Measurements from ENCODE around the gene SLC6A12. TPM values are rescaled to one million over a fixed set of nuclear protein-coding genes. Genes with fewer than 3 reads are reported as not detected.

SLC6A12 gene
- total RNA-seq, 1 experiment from 2014 or later, result 0.79 TPM

DNA sequence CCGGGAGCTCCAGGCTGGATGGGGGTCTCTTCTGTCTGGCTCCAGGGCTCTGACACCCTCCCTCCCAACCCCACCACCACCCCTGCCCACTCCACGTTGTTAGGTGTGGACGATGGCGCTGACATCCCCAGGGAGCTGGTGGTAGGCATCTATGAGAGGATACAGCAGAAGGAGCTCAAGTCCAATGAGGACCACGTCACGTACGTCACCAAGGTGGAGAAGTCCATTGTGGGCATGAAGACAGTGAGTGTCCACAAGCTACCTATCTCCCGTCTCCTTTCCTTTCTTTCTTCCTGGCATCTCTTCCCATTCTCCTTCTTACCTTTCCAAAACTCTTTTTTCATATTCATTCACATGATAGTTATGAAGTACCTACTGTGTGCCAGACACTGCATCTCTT lies 52.1 kb downstream of the SLC6A12 start (continued):
- TF ChIP-seq PRRX2 (CRISPR knock-in tag; IDR thresholded peaks at IDR 0.05) (no peak), AFF4 (CRISPR knock-in tag; IDR thresholded peaks at IDR 0.05; ENCODE audit: borderline replicate concordance) (no peak), NR1H2 (CRISPR knock-in tag; IDR thresholded peaks at IDR 0.05) (no peak), JUN (CRISPR knock-in tag; IDR thresholded peaks at IDR 0.05) (no peak)

- Mint-ChIP-seq H3K36me3 (no peaks in the 10 kb centered on the region), H3K27me3 (ENCODE audit: low read depth) (no peaks in the 10 kb centered on the region), H3K4me1 (peaks cover 5% of the 10 kb centered on the region), H3K9me3 (no peaks in the 10 kb centered on the region), H3K27ac (no peak overlapping the region), H3K4me3 (no peak overlapping the region)
- DNase-seq (ENCODE audit: low spot score), result no peak
- CTCF ChIA-PET, result interaction anchor here (1.4 to 2.1 kb wide), 2 partner anchors 28 to 59 kb away, joined by 3 to 7 read pairs; no protein-coding TSS in a partner anchor
- no peak for ATAC-seq
- POLR2A ChIA-PET, result no interaction called here
- TF ChIP-seq ATF3 (CRISPR knock-in tag; conservative IDR thresholded peaks at IDR 0.05) (no peak), ZNF138 (CRISPR knock-in tag; conservative IDR thresholded peaks at IDR 0.05) (no peak), NFE2L1 (CRISPR knock-in tag; IDR thresholded peaks at IDR 0.05) (no peak), FOXP1 (CRISPR knock-in tag; IDR thresholded peaks at IDR 0.05; ENCODE audit: borderline replicate concordance) (no peak), RORB (CRISPR knock-in tag; IDR thresholded peaks at IDR 0.05) (no peak), SP1 (CRISPR knock-in tag; conservative IDR thresholded peaks at IDR 0.05) (no peak), CREB1 (CRISPR knock-in tag; IDR thresholded peaks at IDR 0.05) (no peak), ZNF532 (CRISPR knock-in tag; IDR thresholded peaks at IDR 0.05; ENCODE audit: borderline replicate concordance) (no peak)
These were observed 53.1 kb downstream of the SLC6A12 start for GRCh38 chr12:160858-161257.

GRCh38 chr12:159156-159782 lies 54.7 kb downstream of the SLC6A12 start:
- H3K36me3 Mint-ChIP-seq, result no peaks in the 10 kb centered on the region
- no peak overlapping the region for H3K27ac Mint-ChIP-seq
- H3K27me3 Mint-ChIP-seq (ENCODE audit: low read depth), result no peaks in the 10 kb centered on the region; the same call in 1 of the 2 replicates
- POLR2A ChIA-PET, result no interaction called here
- H3K9me3 Mint-ChIP-seq, result no peaks in the 10 kb centered on the region
- H3K4me1 Mint-ChIP-seq, result peaks cover 2% of the 10 kb centered on the region
- ATAC-seq, result no peak
- no peak overlapping the region for H3K4me3 Mint-ChIP-seq
- CTCF ChIA-PET, result interaction anchor here (1.3 kb wide), 1 partner anchor 60 kb away, joined by 8 read pairs; no protein-coding TSS in a partner anchor
- no peak for DNase-seq (ENCODE audit: low spot score)
- no peak for TF ChIP-seq MAX (CRISPR knock-in tag; IDR thresholded peaks at IDR 0.05)
- no peak for TF ChIP-seq AR (CRISPR knock-in tag; IDR thresholded peaks at IDR 0.05)
- TF ChIP-seq, protein P1, sequence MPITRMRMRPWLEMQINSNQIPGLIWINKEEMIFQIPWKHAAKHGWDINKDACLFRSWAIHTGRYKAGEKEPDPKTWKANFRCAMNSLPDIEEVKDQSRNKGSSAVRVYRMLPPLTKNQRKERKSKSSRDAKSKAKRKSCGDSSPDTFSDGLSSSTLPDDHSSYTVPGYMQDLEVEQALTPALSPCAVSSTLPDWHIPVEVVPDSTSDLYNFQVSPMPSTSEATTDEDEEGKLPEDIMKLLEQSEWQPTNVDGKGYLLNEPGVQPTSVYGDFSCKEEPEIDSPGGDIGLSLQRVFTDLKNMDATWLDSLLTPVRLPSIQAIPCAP (CRISPR knock-in tag; IDR thresholded peaks at IDR 0.05), result no peak
- TF ChIP-seq ZNF263 (CRISPR knock-in tag; IDR thresholded peaks at IDR 0.05; ENCODE audit: low read depth), result no peak
- TF ChIP-seq ZNF317 (CRISPR knock-in tag; IDR thresholded peaks at IDR 0.05; ENCODE audit: borderline replicate concordance, low read depth), result no peak
- TF ChIP-seq TEAD1 (CRISPR knock-in tag; IDR thresholded peaks at IDR 0.05), result no peak
- no peak for TF ChIP-seq KAT7 (CRISPR knock-in tag; IDR thresholded peaks at IDR 0.05; ENCODE audit: borderline replicate concordance)
- no peak for TF ChIP-seq GTF2I (CRISPR knock-in tag; conservative IDR thresholded peaks at IDR 0.05)
- TF ChIP-seq EMX1 (CRISPR knock-in tag; IDR thresholded peaks at IDR 0.05), result no peak
- TF ChIP-seq ELF4 (CRISPR knock-in tag; IDR thresholded peaks at IDR 0.05; ENCODE audit: low read depth), result no peak
- no peak for TF ChIP-seq ZNF232 (CRISPR knock-in tag; IDR thresholded peaks at IDR 0.05)
